Stimulated activated CD8-positive, alpha-beta memory T cell treated with anti-CD3 and anti-CD28 coated beads, Interleukin-2, amount 100 ng/mL, for 48 hours (primary cell): ENCODE results near the gene LTB4R.
A peak's percentile ranks its signal among the peaks of the same experiment; 100 is the strongest.

Experiments
- DNase-seq, 2 donors: peaks; one replicate each; pipeline ENCODE4 v3.0.0-alpha.2; 2020; ENCODE audit warnings: low read depth in 2 of 2

The LTB4R gene, protein sequence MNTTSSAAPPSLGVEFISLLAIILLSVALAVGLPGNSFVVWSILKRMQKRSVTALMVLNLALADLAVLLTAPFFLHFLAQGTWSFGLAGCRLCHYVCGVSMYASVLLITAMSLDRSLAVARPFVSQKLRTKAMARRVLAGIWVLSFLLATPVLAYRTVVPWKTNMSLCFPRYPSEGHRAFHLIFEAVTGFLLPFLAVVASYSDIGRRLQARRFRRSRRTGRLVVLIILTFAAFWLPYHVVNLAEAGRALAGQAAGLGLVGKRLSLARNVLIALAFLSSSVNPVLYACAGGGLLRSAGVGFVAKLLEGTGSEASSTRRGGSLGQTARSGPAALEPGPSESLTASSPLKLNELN

DNA sequence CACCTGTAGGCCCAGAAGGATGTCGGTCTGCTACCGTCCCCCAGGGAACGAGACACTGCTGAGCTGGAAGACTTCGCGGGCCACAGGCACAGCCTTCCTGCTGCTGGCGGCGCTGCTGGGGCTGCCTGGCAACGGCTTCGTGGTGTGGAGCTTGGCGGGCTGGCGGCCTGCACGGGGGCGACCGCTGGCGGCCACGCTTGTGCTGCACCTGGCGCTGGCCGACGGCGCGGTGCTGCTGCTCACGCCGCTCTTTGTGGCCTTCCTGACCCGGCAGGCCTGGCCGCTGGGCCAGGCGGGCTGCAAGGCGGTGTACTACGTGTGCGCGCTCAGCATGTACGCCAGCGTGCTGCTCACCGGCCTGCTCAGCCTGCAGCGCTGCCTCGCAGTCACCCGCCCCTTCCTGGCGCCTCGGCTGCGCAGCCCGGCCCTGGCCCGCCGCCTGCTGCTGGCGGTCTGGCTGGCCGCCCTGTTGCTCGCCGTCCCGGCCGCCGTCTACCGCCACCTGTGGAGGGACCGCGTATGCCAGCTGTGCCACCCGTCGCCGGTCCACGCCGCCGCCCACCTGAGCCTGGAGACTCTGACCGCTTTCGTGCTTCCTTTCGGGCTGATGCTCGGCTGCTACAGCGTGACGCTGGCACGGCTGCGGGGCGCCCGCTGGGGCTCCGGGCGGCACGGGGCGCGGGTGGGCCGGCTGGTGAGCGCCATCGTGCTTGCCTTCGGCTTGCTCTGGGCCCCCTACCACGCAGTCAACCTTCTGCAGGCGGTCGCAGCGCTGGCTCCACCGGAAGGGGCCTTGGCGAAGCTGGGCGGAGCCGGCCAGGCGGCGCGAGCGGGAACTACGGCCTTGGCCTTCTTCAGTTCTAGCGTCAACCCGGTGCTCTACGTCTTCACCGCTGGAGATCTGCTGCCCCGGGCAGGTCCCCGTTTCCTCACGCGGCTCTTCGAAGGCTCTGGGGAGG is at the start of gene LTB4R:
Gene LTB4R, plus strand, starts transcription at position 857 of the 959 bp plus-strand sequence. CDS start 4,150 bp downstream, outside the sequence.
- peak; percentile 44 to 47 for DNase-seq

DNA sequence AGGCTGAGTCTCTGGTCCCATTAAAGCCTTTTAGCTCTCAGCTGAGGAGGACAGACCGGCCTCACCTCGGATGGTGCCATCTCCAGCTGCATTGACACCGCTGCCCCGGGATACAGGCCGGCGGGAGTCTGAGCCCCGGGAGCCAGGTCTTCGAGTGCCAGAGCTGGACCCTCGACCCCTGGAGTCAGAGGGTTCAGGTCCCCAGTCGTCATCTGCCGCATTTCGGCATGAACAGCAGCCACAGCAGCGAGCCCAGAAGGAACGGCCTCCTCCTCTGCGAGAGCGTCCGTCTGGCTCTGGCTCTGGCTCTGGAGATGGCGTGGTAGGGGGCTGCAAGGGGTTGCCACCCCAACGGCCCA is 49.4 kb upstream of the LTB4R start:
- no peak for DNase-seq

DNA sequence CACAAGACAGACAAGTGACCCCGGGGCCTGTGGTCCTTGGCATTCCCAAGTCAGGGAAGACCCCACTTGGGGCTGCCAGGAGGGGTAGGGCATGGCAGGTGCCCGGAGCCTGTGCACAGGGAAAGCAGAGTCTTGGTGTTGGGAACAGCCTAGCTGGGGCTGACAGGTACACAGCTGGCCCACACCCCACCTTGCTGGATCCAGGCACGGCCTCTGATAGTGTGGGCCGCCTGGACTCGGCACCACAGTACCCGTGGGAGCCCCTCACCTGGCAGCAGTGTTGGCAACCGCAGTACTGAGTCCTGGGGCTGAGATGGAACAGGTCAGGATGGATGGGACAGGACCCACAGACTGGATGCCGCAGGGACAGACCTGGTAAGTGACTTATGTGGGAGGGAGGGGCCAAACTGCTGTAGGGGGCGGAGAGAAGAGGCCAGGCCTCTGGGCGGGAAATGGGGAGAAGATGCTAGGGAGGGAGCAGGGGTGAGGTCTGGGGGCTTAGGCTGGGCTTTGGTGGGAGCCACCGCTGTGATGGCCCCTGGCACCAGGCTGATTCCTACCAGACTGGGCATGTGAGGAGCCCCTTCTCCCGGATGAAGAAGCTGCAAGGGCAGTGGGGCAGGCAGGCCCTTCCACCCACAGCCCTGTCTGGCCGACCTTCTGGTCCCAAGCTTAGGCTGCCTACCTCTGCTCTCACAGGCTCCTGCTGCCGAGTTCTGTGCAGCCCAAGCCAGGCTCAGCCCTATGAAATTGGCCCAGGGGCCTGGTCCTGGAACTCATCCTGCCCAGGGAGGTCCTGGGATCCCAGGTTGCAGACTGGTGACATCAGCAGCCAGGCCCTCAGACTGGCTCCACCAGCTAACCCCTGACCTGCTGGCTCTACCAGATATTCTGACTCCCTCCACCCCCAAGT is 48.2 kb upstream of the LTB4R start, which contains the start of gene TGM1:
Gene TGM1, minus strand, starts transcription at position 357 of the 913 bp plus-strand sequence. CDS start 825 bp downstream, outside the sequence.
- no peak for DNase-seq

DNA sequence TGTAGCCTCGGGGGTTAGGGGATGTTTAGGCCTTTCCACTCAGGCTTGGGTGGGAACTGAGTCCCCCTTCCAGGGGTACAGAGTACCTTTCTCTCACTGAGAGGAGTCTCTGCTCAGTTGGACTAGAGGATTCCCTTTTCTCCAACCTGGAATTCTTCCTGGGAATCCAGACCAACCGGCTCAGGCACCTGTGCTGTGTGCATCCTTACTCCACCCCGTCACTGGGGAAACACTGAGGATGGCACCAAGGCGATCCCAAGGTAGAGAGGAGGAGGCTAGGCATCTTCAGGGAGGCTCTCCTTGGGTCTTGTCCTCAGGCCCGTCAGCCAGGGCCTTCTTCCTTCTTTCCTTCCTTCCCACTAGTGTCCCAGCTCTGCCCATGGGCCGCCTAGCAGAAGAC is 47.5 kb upstream of the LTB4R start:
- no peak for DNase-seq

DNA sequence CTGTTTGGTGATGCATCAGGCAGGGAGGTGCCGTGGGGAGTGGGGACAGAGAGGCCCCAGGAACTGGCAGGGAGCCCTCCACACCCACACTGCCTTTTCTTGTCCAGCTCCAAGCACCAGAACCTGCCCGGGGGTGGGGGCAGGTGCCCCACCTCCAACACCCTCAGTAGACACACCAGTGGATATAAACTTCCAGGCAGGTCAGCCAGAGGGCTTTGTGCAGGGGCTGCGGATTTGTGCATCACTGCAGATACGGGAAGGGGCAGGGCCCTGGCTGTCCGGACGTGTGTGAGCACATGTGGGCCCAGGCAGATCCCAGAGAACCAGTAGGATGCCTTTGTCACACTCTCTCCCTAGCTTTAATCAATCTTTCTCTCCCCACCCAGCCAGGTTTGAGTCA is 47.0 kb upstream of the LTB4R start:
- DNase-seq = no peak

DNA sequence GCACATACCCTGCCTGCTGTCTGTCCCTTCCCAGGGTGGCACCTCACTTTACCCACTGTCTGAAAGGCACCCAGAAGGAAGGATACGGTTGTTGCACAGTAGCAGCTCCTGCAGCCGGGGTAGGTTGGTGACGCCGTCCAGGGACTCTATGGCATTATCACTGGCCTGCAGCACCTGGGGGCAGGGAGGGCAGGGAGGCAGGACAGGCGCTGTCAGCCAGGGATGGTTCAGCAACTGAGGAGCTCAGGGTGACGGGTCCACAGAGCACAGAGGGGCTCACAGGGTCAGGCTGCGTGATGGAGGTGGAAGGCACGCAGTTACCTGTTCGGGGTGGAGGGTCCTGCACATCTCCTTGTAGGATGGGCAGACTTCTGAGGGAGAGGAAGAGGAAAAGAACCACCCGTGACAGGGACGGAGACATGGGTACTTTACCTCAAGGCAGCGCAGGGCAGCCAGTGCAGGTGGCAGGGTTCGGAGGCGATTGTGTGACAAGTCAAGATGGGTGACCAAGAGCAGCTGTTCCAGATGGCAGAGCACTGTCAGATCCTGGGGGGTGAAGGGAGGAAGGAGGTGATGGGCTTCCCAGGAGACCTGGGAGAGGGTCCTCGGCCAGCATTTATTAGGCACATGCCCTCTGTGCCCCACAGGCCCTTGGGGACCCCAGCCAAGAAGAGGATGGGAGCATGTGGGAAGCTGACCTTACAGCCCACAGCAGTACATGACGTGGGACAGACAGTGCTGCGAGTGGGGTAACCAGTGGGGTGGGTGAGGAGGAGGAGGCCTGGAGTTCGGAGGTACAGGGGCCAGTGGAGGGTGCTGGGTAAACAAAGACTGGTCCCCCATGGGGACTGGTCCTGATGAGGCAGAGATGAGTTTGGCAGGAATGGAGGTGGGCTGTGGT is 44.7 kb upstream of the LTB4R start:
- no peak for DNase-seq

DNA sequence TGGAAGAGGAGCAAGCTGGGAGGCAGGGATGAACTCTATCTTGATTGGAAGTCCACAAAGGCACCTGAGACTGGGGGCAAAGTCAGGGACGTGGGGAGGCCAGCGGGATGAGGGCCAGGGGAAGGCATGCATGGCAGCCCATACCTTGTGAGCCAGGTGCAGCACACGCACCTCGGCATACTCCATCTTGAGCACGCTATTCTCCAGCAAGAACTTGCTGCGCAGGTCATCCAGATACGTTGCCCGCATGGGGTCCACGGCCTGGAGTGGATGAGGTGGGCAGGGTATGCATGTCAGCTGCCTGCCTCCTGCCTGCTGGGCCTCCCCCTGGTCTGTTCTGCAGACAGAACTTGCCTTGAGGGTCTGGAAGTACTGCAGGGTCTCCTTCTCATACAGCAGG is 43.8 kb upstream of the LTB4R start:
- no peak for DNase-seq

DNA sequence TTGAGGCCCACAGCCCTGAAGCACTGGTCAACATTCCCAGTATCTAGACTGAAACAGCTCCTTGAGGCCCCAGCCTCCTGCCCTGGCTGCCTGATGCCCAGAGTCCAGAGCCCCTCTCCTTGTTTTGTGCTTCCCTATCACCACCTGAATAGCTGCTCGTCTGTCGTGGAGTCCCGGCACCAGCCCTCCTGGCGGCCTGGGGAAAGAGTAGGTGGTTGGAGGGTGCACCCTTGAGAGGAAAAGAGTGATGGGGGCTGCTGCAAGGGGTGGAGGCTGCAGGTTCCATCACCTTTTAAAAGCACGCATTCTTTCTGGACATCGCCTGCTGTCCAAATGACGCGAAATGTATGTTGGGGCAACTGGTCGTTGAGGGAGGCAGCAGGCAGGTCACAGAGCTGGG is 43.1 kb upstream of the LTB4R start:
- no peak for DNase-seq

DNA sequence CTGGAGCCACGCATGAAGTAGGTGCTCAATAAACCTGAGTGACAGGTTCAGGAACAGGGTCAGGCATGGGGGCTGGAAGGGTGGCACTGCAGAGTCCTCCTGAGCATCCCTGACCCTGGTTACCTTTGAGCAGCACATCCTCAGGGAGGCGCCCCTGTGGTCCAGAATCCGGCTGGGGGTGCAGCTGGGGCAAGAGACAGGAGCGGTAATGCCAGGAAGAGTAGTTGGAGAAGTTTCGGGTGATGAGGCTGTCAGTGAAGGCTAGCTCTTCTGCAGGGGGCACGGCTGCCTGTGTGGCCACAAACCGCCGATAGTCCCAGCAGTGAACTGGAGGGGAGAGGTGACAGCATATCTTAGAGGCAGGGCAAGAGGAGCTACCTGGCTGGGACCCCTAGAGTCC is 41.9 kb upstream of the LTB4R start:
- no peak for DNase-seq

DNA sequence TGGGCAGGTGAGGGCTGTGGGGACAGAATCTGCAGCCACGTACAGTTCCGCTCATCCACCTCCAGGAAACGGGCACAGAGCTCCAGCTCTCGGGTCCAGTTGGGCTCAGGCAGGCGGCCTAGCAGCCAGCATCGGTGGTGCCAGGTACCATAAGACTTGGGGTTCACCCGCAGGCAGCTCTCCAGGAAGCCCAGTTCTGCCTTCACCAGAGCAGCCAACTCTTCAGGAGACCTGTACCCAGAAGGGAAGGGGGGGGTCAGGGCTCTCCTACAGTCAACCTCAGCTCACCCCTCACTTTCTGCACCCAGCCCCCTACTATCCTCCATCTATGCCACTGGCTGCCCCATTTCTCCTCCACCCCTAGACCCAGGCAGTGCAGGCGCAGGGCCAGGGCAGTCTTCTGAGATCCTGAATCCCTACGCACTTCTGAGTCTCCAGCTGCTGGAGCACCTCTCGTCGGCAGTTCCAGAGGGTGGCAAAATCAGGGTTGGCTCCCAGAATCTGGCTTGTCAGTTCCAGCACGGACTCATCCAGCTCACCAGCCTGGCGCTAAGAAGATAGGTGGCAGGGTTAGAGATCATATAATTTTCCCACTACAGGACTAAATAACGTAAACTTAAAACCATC is 41.3 kb upstream of the LTB4R start:
- DNase-seq = no peak

DNA sequence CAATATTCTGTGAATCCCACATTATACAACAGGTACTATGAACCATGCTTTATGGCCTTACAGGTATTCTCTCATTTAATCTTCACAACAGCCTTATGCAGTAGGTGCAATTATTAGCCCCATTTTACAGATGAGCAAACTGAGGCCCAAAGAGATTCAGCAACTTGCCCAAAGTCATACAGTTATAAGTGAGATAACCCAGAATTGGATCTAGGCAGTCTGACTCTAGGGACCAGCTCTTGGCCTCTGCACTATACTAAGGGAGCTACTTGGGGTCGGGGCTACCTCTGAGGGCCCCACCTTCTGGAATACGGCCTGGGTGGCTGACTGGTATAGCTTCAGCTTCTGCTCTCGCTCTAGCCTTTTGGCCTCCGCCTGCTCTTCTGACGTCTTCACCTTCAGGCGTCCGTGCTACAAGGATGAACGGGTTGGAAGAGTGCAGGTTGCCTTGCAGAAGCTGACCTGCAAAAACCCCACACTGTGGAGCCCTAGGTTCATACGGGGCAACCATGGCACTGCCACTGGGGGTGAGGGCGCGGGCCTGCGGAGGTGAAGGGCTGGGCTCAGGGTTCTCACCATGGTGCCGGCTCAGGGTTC is 40.7 kb upstream of the LTB4R start:
- no peak for DNase-seq

DNA sequence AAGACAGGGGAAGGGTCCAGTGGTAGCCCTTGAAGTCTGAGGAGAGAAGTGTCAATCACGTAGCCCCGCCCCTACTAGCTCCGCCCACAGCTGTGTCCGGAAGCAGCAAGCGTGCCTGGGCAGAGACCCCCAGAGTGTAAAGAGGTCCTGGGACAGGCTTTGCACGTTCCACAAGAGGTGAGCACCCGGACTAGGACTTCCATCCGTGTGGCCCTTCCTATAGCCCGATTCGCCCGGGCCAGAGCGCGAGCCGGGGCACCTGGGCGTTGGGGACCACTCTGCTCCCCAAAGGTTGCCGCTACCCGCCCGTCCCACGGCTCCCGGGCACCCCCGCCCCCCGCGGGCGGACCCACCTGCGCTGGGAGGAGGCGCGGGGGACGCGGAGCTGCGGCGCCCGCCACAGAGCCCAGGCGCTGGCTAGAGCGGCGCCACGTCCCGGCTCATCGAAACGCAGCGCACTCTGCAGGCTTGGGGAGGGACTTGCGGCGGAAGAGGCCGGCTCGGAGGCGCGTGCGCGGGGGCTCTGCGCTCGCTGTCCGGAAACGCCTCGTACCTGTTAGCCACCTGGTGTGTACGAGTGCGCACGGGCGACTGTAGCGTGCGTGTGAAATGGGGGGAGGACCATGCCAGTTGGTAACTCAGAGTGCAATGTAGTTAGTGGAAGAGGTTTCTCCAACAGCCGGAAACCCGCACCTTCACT is 40.0 kb upstream of the LTB4R start, which contains the start of gene RABGGTA:
Gene RABGGTA, minus strand, starts transcription at position 464 of the 700 bp plus-strand sequence. CDS start 482 bp downstream, outside the sequence.
- peak; percentile 78 to 80 for DNase-seq

DNA sequence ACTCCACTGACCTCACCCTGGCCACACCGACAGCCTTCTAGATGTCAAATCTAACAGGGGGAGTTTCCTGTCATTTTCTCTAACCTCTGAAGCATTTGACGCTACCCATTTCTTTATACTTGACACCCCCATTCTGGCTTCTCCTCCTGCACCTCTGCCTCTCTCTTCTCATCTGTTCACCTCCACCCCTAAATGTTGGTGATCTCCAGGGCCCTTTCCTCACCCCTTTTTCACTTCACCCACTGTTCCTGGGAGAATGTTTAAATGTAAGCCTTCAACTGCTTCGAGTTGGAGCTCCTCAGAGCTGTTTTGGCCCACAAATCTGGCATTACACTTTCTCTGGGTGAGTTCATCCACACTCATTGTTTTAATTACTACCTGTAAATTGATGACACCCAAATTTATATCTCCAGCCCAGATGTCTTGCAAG is 39.5 kb upstream of the LTB4R start:
- no peak for DNase-seq

DNA sequence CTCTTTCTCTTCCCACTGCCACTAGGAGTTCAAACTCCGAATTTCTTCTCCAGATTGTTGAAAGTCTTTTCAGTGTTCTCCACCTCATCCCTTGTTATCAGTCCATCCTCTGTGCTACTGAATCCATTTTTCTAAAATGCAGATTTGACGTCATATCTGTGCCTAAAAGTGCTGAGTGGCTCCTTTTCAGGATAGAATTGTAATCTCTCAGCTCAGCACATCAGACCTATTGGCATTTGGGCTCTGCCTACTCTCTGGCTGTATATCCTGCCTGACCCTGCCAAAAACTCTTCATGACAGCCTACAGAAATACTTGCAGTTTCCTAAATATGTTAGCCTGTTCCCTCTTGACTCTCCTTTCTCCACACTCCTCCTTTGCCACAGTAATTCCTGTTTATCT is 38.8 kb upstream of the LTB4R start:
- DNase-seq = no peak

DNA sequence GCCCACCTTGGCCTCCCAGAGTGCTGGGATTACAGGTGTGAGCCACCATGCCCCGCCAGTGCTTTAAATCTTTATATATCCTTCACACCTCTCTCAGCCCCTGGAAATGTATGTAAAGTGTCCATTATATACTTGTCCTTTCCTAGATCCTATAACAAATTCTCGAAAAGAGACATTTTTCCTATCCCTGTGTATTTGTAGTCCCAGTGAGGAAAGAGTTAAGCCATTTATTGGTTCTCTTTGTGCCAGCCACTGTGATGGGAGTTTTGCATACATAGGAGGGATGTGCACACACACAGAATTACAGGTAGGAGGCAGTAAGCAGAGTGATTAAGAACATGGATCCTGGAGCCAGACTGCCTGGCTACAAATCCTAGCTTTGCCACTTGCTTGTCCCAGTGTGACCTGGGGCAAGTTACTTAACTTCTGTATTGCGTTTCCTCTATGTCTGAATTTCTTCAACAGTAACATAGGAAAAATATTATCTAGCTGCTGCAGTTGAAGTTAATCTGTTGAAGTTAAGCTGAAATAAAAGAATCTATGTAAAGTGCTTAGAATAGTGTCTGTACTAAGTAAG is 37.8 kb upstream of the LTB4R start:
- DNase-seq = no peak

DNA sequence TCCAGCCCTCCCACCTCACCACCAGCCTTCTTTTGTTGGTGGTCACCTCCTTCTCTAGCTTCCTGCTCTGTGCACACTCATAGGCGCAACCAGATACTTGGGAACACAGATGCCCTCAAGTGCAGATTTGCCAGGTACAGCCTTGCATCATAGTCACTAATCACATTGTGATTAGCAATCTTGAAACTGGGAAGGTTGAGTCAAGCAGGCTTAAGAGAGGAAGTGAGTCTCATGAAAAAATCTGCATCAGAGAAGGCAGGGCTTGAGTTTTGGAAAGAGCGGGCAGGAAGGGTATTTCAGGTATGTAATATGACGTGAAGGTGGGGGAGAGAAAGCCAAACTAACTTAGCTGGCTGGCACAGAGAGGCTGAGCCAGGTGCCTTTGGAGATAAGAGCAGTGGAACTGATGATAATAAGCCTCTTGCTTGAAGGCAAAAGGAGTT is 37.2 kb upstream of the LTB4R start:
- DNase-seq = peak in 1 of 2 donors; percentile 18

DNA sequence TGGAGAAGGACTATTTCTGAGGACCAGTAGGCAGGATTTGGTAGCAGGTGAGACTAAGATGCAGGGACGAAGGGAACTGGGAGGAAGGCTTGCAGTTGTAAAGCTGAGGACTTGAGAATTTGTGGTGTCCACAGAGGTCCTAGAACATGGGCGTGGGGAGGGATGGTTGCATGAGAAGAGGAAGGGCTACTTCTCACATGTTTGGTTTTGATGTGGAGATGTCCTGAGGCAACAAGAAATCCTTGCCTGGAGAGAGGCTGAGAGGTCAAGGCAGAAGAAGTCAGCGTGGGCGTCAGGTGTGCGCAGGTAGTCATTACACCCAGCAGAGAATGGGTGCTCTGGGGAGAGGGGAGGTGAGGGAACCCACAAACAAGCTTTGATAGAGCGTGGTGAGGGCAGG is 34.2 kb upstream of the LTB4R start:
- DNase-seq = no peak

DNA sequence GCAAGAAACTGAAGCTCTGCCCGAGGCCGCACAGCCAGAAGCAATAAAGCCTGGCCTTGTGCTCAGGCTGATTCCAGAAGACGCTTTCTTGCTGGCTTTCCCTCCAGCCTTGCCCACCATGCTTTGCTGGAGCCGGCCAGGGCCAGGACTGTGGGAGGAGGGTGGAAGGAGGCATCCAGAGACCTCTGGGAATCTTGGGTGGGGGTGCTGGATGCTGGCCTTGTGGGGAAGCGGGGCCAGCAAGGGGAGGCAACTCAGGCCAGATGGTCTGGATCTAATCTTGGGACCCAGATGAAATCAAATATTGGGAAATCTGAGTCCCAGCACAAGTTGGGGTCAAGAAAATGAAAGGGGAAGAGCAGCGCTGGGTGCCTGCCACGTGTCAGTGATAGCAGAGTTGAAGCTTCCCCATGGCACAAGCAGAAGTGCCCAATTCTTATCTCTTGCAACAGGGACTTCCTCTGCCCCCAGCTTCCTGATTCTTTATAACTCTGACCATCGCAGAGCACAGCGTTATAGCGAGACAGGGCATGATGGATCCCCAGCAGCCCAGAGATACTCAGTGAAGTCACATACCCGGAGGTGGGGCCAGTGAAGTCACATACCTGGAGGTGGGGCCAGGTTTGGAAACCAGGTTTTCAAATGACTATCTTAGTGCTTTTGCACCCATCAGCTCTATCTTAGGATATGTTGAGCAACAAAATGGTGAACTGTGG is 33.5 kb upstream of the LTB4R start:
- DNase-seq = no peak
